NCI-H1930 (cell line): ENCODE data around the gene CERS6.

Experiments used
- DNase-seq, 2 experiments: peaks; one replicate each; lab custom pipeline; 2025; lab: John Stamatoyannopoulos, UW

CERS6 gene

DNA sequence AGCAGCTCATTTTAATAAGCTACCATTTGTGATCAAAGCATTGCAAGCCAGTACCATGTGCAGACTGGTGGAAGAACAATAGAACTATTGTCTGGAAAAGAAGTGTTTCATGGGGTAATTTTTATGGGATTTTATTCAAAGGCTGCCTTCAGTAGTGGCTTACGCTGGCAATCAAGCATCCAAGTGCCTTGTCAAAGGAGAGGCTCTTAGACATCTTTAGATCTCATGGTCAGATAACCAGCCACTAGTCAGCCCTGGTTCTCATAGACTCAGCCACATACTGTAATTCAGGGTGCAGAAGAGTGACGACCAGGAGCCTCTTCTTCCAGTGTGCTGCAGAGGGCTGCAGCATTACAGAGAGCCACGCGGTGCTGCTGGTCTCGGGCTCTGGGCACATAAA lies 247.9 kb downstream of the CERS6 start:
- DNase-seq, result no peak

GRCh38 chr2:168705534-168706470 lies 249.7 kb downstream of the CERS6 start:
- no peak for DNase-seq

GRCh38 chr2:168706806-168707205 lies 250.7 kb downstream of the CERS6 start:
- no peak for DNase-seq

DNA sequence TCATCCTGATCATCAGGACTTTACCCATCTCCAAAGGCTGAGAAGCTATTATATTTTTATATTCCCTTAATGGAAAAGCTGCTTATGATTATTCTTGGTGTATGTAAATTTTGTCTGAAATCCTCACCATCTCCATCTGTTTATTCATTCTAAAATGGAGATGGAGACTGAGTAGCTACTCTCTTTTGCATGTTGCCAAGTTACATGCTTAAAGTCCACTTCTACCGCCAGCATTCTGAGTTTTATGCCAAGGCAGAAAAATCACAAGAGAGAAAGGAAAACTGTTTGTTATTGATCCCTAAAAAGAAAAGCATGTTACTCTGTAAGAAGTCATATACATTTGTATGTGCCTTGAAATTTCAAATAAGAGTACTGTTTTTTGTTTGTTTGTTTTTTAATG lies 252.0 kb downstream of the CERS6 start:
- no peak for DNase-seq

DNA sequence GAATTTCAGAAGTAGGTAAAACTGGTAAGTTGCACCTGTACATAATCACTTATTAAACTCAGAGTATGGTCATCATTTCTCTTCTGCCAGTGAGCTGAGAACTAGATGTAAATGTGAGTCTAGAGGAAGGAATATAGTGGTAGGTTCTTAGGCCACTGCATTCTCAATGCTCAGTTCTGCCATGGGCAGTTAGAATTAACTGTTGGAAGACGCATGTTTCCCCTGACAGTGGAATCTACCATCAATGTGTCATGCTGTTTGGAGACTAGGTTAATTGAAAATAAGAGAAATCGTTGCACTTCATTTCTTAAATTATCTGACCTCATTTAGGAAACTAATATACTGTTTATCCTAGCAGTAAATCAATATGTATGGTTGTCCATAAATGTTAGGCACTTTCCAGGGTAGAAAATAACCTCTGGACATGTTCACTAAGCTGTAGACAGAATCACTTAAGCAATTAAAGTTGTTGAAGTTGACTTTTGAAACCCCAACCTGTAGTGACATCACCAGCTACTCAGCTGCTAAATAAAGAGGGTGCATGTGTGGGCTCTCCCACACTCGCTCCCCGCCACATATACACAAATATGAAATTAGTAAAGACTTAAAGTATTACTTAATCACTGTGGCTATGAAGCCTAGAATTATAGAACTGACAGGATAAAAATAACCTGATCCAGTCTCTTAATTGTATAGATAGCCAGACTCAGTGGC lies 254.8 kb downstream of the CERS6 start:
- no peak for DNase-seq

- DNase-seq, result no peak
Observed at GRCh38 chr2:168712053-168712452, 256.0 kb downstream of the CERS6 start.

GRCh38 chr2:168713325-168713724 lies 257.3 kb downstream of the CERS6 start:
- no peak for DNase-seq

GRCh38 chr2:168715849-168716248 lies 259.8 kb downstream of the CERS6 start:
- no peak for DNase-seq

DNA sequence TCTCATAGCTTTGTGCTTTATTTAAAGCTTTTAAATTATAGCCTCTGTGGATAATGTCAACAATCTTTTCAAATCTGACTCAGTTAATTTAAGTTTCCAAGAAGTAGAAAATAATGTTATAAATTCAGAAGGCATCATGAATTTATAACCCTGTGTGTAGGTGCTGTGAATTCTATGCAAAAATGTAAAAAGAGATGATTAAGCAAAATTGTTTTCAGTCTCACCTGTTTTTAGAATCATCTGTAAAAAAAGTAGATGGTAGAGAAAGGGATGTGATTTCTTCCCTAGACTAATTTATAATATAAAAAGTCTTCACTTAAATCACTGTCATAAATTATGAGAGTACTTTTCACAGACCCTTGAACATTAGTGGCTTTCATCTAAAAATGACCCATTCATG lies 260.8 kb downstream of the CERS6 start:
- no peak for DNase-seq

DNA sequence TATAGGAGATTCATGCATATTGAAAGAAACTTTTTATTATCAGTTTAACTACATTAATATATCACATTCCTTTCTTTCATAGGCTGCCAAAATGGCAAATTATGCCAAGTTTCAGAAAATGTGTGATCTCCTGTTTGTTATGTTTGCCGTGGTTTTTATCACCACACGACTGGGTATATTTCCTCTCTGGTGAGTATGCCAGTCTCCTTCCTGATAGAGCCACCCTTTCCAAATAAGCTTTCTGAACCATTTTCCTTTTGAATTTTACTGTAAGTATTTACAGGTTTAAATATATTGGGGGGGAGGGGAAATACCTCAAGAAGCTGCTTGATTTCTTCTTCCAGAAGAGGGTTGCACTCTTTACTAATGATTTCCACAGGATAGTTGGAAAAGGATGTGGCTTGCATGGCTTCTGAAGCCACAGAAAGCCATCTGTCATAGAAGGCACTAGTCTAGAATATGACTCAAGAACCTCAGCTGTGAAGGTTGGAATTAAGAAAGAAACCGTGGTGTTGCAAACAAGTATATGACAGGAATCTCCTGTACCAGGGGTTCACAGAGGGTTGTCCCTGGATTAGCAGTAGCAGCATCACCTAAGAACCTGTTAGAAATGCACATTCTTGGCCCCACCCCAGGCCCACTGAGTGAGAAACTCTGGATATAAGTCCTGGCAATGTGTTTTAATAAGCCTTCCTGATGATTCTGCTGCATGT lies 261.9 kb downstream of the CERS6 start:
- DNase-seq, result no peak

GRCh38 chr2:168718622-168719021 lies 262.6 kb downstream of the CERS6 start:
- DNase-seq, result no peak

GRCh38 chr2:168719446-168719845 lies 263.4 kb downstream of the CERS6 start:
- no peak for DNase-seq

- no peak for DNase-seq
Observed at GRCh38 chr2:168722592-168722991, 266.5 kb downstream of the CERS6 start.

GRCh38 chr2:168723275-168723899 lies 267.3 kb downstream of the CERS6 start:
- DNase-seq, result no peak

- no peak for DNase-seq
Observed at GRCh38 chr2:168726375-168726774, 270.3 kb downstream of the CERS6 start.

DNA sequence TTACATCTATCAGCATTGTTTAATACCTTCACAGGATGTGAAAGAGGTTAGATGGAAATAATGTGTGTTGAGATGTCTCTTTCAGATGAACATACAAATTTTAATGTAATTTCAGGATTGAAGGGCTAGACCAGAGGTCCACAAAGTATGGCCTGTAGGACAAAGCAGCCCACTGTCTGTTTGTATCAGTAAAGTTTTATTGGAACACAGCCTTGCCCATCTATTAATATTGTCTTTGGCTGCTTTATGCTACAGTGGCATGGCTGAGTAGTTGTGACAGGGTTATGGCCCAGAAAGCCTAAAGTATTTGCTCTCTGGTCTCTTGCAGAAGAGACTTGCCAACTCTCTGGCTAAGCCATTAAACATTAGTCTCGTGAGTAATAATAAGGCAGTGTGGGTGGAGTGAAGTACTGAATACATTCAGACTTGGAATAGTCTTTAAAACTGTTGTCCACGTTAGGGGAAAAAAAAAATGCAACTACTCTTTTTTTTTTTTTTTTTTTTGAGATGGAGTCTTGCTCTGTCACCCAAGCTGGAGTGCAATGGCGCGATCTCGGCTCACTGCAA lies 271.9 kb downstream of the CERS6 start:
- no peak for DNase-seq

DNA sequence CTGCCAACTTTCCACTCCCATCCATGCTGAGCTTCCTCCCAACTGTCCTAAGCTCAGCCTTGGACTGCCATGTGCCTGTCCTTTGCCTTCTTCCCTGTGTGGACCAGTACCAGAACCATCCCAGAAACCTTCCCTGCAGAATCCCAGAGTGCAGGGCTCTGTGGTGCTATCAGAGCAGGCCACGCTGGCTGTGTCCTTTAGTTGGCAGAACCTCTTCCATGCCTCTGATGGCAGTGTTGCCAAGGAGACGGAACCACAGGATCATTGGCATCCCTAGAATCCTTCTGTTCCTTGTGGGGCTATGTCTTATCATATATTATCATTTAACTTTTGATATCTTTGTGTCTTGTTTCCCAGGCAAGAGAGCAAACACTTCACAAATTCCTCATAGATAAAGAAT lies 273.4 kb downstream of the CERS6 start:
- no peak for DNase-seq

DNA sequence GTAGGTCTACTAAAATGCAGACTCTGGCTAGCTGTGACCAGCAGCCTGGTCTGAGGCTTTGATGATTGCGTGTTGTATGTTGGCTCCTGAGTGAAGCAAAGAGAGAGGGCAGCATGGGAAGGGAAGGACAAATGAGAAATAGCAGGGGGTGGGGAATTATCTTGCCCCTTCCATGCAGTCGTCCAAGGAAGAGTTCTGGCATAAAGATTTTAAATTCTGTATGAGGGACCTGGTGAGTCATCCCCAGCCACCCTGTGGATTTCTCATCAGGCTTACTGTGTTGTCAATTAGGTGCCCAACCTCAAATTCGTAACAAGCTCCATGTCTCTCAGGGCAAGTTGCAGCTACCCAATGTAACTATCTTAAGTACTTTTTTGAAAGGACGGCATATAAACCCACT lies 274.3 kb downstream of the CERS6 start:
- DNase-seq, result no peak

- no peak for DNase-seq
Observed at GRCh38 chr2:168731002-168731401, 274.9 kb downstream of the CERS6 start.

GRCh38 chr2:168731616-168732015 lies 275.5 kb downstream of the CERS6 start:
- no peak for DNase-seq

DNA sequence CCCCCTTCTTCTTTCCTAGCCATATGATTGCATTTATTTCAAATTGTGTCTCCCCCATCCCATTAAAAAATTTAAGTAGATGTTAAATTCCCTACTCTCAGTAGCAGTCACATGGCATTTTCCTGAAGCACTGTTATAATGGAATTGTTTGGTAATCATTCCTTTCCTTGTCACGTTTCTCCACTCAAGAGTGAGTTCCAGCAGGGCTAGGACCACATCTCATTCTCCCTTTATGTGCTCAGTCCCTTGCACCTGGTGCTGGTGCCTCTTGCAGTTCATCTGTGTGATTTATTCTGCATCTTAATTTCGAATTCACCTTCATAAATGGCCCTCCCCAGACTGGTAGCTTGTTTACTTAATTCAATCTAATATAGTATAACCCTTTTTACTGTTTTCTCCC lies 276.0 kb downstream of the CERS6 start:
- DNase-seq, result no peak

DNA sequence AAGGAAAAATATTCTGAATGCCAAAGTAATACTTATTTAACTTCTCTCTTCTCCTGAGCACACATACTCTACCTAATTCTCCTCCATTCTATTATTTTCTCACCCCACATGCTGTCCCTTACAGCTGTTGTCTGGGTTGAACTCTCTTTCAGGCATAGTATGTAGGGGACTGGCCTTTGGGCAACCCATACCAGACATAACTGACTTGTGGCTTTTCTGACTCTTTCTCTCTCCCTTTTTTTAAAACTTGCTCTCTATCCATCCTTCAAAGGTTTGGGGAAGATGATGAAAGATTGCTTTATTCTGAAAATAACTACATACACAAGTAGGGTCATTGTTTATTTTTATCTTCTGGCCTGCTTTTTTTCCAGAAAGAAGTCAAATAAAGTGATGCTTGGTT lies 276.4 kb downstream of the CERS6 start:
- DNase-seq, result no peak
